DOHH2 (cell line): ENCODE data around the gene KCNN2.

Experiments
- CTCF ChIP-seq: fragments of 200-600 bp; sonication (generic); IDR thresholded peaks from one replicate; pipeline ENCODE4 v1.5.1; 2014; ENCODE audit warnings: antibody characterized with exemption, mild to moderate bottlenecking, low read depth, low read length; ENCODE audit not compliant: poor library complexity, severe bottlenecking
- EZH2phosphoT487 ChIP-seq: fragments of 200-600 bp; sonication (generic); IDR thresholded peaks from 2 replicates; pipeline ENCODE4 v1.6.1; 2017; ENCODE audit warnings: borderline replicate concordance, mild to moderate bottlenecking, antibody characterized with exemption, low read length, moderate library complexity, mixed read lengths

- no peak for TF ChIP-seq CTCF
- TF ChIP-seq EZH2phosphoT487 = no peak
These were observed 45.7 kb upstream of the KCNN2 start for GRCh38 chr5:114316167-114316566.
